IgD-negative memory B cell (primary cell): Measurements from ENCODE around the gene RNF25. TPM values are rescaled to one million over a fixed set of nuclear protein-coding genes. Genes with fewer than 3 reads are reported as not detected.

Experiments used
- H3K27ac Mint-ChIP-seq, 3 donors: one replicate each; pipeline ENCODE4 v1.8.0; 2020 to 2022; ENCODE audit warnings: mild to moderate bottlenecking in 3 of 3, mixed read lengths in 3 of 3, moderate library complexity in 1 of 3
- H3K27me3 Mint-ChIP-seq: one replicate; pipeline ENCODE4 v1.8.0; 2021; ENCODE audit warnings: mixed read lengths
- H3K36me3 Mint-ChIP-seq: one replicate; pipeline ENCODE4 v1.8.0; 2020; ENCODE audit warnings: mild to moderate bottlenecking, mixed read lengths
- H3K4me1 Mint-ChIP-seq, 3 donors: one replicate each; pipeline ENCODE4 v1.8.0; 2020 to 2022; ENCODE audit warnings: mixed read lengths in 3 of 3, mild to moderate bottlenecking in 1 of 3
- H3K4me3 Mint-ChIP-seq, 4 donors: one replicate each; pipeline ENCODE4 v1.8.0; 2020 to 2022; ENCODE audit warnings: mild to moderate bottlenecking in 4 of 4, mixed read lengths in 4 of 4, moderate library complexity in 3 of 4
- H3K9me3 Mint-ChIP-seq, 3 donors: one replicate each; pipeline ENCODE4 v1.8.0; 2020 to 2021; ENCODE audit warnings: mixed read lengths in 3 of 3, mild to moderate bottlenecking in 1 of 3
- polyA plus RNA-seq: library from polyadenylated mRNA; unstranded; fragments of 300-500 nt; fragmentation: Illumina TruSeq; gene quantifications from one replicate; pipeline ENCODE4 v1.2.3, GENCODE V29; 2021

RNF25 gene
- polyA plus RNA-seq, 1 donor from 2014 or later = 23.4 TPM

DNA sequence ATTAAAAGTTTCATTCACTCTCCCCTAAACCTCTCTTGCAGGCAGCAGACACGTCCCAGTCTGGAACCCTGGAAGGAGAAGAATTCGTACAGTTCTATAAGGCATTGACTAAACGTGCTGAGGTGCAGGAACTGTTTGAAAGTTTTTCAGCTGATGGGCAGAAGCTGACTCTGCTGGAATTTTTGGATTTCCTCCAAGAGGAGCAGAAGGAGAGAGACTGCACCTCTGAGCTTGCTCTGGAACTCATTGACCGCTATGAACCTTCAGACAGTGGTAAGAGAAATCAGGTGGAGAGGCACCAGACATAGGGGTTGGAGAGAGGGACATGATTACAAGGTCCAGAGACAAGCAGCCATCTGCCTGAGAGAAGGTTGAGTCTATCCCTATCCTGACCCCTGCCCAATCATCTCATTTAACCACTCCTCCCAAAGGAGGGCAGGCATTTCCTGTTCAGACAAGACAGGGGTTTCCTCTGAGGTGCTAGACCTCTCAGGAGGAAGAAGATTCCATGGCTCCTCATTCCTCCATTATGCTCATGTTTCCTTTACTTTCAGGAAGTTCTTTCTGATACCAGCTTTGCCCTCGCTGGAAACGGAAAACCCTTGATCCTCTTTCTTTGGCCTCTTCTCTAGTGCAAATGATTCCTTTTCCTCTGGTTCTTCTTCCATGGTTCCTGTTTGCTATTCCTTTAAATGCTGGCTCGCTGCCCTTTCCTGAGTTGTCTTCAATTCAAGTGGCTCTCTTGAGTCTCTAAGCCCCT lies 49.0 kb downstream of the RNF25 start:
- H3K9me3 Mint-ChIP-seq = no peaks in the 10 kb centered on the region
- H3K27me3 Mint-ChIP-seq = no peaks in the 10 kb centered on the region
- H3K36me3 Mint-ChIP-seq = no peaks in the 10 kb centered on the region
- no peak overlapping the region for H3K27ac Mint-ChIP-seq
- H3K4me3 Mint-ChIP-seq = no peak overlapping the region
- peaks cover 0 to 2% (median 2%) of the 10 kb centered on the region in 3 donors for H3K4me1 Mint-ChIP-seq

DNA sequence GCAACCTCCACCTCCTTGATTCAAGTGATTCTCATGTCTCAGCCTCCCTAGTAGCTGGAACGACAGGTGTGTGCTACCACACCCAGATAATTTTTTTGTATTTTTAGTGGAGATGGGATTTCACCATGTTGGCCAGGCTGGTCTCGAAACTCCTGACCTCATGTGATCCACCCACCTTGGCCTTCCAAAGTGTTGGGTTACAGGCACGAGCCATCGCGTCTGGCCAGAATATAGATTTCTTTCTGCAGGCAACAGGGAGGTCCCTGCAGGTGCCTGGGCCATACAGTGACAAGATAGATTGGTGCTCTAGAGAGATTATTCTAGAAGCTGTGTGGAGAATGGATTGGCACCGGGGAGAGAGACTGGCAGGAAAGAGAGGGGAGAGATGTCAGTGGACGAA lies 50.8 kb downstream of the RNF25 start:
- no peaks in the 10 kb centered on the region for H3K9me3 Mint-ChIP-seq
- no peak overlapping the region for H3K4me3 Mint-ChIP-seq
- H3K4me1 Mint-ChIP-seq = peaks cover 0 to 2% (median 2%) of the 10 kb centered on the region in 3 donors
- H3K27ac Mint-ChIP-seq = no peak overlapping the region
- H3K27me3 Mint-ChIP-seq = no peaks in the 10 kb centered on the region
- H3K36me3 Mint-ChIP-seq = no peaks in the 10 kb centered on the region

DNA sequence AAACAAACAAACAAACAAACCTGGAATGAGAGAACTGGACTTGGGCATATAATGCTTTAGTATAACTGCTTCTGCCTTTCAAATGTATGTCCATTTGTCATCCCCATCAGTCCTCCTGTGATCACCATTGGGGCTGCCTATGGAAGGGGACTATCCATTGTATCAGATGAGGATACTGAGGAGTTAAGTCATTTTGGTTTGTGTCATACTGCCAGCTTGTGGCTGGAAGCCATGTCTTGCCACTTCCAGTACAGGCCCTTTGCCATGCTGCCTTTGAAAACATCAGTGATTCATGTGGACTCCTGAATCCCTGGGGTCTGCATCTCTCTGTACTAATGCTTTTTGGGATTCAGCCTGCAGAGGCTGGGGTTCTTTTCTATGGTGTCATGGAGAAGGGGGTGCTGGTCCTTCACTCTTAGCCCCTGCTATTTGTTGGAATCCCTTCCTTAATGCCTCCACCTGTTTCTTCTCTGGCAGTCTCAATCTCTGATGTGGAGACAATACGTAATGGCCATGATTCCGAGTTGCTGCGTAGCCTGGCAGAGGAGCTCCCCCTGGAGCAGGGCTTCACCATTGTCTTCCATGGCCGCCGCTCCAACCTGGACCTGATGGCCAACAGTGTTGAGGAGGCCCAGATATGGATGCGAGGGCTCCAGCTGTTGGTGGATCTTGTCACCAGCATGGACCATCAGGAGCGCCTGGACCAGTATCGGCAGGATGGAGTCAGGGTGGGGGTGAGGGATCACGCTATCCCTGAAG lies 53.5 kb downstream of the RNF25 start:
- no peak overlapping the region for H3K27ac Mint-ChIP-seq
- H3K4me3 Mint-ChIP-seq = no peak overlapping the region
- H3K9me3 Mint-ChIP-seq = peaks cover 0 to 1% (median 0%) of the 10 kb centered on the region in 3 donors
- H3K27me3 Mint-ChIP-seq = no peaks in the 10 kb centered on the region
- no peaks in the 10 kb centered on the region for H3K36me3 Mint-ChIP-seq
- H3K4me1 Mint-ChIP-seq = peaks cover 0 to 2% (median under 1%) of the 10 kb centered on the region in 3 donors

DNA sequence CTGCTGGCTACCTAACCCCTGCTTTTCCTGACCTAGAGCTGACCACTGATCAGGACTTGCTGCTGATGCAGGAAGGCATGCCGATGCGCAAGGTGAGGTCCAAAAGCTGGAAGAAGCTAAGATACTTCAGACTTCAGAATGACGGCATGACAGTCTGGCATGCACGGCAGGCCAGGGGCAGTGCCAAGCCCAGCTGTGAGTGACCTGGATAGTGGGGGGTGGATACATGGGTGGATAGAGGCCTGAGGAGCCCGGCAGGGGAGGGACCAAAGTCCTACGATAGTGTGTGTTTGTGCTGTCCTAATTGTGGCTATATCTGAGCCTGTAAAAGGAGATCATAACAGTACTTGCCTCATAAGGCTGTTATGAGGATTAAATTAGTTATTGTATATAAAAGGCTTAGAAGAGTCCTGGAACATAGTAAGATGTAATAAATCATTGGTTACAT lies 55.9 kb downstream of the RNF25 start:
- Mint-ChIP-seq H3K9me3 (peaks cover 0 to 1% (median 0%) of the 10 kb centered on the region in 3 donors), H3K4me3 (no peak overlapping the region), H3K27ac (no peak overlapping the region), H3K4me1 (no peaks in the 10 kb centered on the region), H3K27me3 (peaks cover 4% of the 10 kb centered on the region), H3K36me3 (no peaks in the 10 kb centered on the region)

Other genes starting within 250 kb of the RNF25 start
- 9.8 TPM for gene USP37, start 103.7 kb downstream of the RNF25 start, polyA plus RNA-seq
- 16.7 TPM for gene CNOT9, start 103.2 kb downstream of the RNF25 start, polyA plus RNA-seq
- 0.40 TPM for gene PLCD4, start 64.1 kb downstream of the RNF25 start, polyA plus RNA-seq
- gene ZNF142, start 12.4 kb downstream of the RNF25 start, polyA plus RNA-seq = 21.1 TPM
- 21.2 TPM for gene BCS1L, start 12.3 kb downstream of the RNF25 start, polyA plus RNA-seq
- 4.8 TPM for gene STK36, start 84 bp upstream of the RNF25 start, polyA plus RNA-seq
- gene TTLL4, start 38.8 kb upstream of the RNF25 start, polyA plus RNA-seq = 14.5 TPM
- 0.83 TPM for gene CYP27A1, start 110.1 kb upstream of the RNF25 start, polyA plus RNA-seq
- not detected for gene PRKAG3, start 159.8 kb upstream of the RNF25 start, polyA plus RNA-seq
- 0.86 TPM for gene WNT6, start 187.8 kb upstream of the RNF25 start, polyA plus RNA-seq
- 2.4 TPM for gene WNT10A, start 208.8 kb upstream of the RNF25 start, polyA plus RNA-seq